Measurements from ENCODE around the gene SLC25A10.
A peak's percentile ranks its signal among the peaks of the same experiment; 100 is the strongest.

The SLC25A10 gene

DNA sequence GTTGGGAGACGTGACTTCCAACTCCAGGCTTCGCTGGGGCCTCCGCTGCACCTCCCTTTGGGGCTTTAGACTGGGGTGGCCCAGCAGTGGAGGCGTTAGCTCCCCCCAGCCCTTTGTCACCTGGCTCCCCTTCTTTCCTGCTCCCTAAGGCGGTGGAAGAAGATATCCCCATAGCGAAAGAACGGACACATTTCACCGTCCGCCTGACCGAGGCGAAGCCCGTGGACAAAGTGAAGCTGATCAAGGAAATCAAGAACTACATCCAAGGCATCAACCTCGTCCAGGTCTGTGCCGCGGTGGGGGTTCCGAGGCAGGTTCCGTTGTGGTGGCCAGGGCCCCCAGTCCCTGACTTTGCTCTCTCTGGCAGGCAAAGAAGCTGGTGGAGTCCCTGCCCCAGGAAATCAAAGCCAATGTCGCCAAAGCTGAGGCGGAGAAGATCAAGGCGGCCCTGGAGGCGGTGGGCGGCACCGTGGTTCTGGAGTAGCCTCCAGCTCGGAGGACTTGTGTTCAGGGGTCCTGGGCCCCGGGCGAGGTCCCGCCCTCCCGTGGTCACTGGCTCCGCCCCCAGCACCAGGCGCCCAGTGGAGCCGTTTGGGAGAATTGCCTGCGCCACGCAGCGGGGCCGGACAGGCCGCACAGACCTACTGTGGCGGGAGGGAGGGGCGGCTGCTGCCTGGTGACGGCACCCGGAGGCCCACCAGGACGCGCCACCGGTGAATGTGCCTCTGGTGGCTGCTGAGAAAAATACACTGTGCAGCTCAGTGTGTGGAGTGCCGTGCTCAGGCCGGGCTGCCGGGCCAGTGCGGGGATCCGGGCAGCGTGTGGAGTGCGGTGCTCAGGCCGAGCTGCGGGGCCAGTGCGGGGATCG, 5.1 kb upstream of the SLC25A10 start:
- DNase-seq = no peak

DNA sequence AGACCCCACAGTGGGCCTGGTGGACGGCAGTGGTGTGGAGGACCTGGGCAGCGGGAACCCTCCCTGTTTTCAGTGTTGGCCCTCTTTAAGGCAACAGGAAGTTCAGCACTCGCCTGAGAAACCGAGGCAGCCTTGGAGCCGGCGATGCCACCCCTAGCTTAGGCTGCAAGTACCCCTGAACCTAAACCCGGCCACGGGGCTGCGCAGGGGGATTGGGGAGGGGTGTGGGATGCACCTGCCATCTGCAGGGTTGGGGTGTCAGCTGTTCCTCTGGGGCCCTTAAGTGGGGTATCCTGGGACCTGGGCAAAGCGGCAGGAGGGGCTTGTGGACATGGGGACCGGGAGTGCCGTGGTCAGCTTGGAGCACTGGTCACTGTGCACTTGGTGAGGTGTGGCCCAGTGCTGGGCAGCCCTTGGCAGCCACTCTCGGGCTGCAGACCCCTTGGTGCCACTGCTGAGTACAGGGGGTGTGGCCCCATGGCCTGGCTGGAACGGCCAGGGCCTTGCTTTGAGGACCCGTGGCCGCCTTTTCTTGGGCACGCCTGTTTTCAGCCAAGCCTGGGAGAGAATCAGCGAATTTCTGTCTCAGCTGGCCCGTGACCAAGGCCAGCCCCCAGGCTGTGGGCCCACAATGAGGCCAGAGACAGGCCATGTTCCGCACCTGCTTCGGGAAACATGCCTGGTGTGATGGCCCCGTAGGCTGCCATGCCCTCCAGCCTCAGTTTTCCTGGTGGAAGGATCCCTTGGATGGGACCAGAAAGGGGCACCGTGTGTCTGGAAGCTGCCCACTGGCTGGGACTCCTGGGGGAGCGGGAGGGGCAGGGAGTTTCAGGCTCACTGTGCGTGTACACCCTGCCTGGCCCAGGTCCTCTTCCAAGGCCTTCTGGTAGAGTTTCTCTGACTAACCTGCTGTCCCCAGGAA, 4.1 kb upstream of the SLC25A10 start:
- no peak for DNase-seq

DNA sequence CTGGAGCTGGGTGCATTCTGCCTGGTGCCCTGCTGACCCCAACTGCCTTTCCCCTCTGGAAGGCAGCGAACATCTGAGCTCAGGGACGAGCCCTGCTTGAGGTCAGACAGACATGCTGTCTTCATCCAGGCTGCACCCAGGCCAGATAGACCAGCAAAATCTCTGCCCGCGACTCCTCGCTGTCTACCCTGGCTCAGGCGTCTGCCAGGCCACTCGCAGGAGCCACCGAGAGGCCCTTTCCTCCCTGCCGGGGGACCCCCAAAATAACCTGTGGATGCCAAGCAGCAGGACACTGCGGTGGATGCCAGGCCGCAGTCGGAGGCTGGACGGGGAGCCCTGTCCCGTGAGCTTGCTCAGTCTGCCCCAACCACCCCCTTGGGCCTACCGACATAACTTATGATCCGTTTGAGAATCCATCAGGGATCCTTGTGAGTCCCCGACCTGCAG, 3.3 kb upstream of the SLC25A10 start:
- DNase-seq = no peak

DNA sequence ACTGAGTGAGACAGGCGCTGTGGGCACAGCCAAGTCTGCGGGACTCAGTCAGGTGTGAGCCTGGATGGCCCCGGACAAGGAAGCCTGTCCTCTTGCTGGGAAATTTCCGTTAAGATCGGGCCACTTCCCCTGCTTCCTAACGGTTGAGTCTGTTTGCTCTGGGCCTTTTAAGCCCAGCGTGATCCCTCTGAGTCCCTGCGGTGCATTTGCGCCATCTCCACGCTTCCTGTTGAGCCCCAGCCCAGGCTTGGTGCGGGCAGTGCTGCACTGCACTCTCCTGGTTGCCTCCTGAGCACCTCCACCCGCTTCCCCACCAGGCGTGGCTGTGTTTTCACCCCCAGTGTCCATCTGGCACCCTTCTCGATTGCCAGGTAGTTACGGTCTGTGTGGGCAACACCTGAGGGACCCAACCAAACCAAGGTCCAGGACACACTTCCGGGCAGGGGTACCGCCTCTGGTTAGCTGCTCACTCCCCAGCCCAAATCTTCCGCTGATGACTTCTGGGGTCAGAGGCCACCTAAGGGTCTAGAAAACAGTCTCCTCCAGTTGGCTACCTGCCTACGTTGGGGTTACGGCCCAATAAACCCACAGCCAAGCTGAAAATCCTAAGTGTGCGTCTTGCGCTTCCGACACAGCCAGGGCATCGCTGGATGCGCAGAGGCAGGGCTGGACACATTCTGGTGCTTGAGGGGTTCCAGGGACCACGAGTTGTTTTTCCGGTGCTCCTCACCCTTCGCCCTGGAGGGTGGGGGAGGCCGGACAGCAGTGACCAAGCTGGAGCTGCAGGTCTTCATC, 1.4 kb upstream of the SLC25A10 start:
- DNase-seq = no peak

DNA sequence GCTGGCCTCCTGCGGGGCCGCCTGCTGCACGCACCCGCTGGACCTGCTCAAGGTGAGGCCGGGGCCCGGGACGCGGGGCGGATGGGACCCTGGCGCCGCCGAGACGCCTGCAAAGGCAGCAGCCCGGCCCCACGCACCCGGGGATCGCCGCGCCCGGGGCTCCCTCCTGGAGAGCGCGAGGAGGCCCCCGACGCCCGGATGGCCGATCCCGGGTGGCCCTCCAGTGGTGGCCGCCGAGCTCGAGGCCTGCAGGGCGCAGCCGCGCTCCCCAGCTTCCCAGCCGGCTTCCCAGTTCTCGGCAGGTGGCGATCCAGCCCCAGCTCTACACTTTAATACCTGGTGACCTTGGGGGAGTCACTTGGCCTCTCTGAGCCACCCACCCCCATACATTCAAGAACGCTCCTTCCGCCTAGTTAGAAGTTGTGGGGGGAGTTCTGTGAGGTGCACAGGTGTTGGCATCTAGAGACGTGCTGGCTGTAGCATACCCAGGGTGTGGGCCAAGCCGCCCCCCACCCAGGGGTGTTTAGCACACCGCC, 452 bp downstream of the SLC25A10 start:
- no peak for DNase-seq

DNA sequence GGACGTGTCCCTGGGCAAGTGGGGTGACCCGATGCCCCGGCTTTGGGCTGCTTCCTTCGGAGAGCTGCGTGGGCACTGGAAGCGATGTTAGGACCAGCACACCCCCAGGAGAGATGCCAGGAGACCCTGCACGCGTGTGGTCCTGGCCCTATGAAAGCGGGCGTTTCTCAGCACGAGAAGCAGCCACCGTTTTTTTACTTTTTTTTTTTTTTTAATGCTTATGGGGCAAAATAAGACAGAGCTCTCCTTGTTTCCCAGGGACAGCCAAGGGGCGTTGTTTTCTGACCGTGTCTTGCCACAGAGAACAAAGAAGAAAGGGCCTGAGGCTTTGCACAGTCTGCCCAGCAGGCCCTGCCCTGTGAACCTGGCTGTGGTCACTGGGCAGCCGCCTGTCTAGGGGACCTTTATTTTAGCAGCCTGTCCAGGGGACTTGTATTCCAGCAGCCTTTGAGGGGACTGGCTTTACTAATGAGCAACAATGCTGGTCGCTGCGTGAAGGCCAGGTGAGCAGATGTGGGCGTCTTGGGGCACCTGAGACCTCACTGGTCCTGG, 996 bp downstream of the SLC25A10 start:
- no peak for DNase-seq

DNA sequence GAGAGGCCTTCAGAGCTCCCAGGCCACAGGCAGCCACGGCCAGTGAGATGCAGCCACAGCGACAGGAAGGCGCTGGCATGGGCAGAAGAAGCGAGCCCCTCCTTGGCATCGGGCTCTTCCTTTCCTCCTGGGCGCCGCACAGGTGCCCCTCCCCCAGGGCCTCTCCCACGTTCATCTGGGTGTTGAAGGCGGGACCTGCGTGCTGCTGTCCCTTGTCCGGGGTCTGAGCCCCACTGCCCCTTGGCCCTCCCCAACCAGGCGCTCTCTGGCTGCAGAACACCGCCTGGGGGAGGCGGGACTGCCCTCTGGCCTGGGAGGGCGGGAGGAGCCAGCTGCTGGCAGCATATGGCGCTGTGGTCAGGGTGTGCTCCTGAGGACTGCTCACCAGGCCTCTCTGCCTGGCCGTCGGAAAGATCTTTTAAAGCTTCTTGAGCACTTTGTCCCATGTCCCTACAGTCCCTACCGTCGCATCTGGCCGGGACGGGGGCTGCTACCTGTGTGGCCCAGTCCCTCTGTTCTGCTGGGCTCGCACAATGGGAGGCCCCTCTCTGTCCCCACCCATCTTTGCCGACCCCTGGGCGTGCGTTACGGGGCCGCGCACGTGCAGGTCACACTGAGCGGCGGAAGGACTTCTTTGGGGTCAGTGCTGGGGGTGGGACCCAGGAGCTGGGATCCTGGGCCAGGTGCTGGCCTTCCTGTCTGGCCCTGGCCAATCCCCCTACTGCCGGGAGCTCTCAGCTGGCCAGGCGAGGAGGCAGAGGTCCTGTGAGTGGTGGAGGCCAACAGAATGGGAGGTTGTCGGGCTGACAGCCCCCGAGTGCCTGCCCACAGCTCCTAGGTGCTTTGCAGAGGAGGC, 1.7 kb downstream of the SLC25A10 start:
- no peak for DNase-seq

DNA sequence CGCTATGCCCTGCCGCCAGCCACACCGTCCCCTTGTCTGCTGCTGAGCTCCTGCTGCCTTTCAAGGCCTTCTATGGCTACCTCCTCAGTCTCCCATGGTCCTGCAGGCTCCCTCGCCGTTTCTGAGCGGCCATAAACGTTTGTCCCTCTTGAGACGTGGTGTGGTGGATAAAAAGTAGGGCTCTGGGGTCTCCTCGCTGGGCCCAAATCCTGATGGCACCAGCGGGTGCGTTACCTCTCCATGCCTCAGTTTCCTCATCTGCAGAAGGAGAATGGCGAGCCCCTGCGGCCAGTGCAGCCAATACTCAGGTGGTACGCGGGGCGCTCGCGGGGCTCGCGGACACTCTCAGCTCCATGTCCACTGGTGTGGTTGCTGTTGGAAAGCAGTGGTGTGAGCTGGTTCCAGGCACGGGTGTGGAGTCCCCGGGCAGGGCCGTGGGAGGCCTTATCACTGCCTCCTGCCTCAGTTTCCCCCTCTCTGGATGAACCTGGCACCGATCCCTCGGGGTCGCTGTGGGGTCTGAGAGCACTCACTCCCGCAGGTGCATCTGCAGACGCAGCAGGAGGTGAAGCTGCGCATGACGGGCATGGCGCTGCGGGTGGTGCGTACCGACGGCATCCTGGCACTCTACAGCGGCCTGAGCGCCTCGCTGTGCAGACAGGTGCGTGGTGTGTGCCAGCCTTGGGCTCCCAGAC, 2.5 kb downstream of the SLC25A10 start:
- DNase-seq = no peak

DNA sequence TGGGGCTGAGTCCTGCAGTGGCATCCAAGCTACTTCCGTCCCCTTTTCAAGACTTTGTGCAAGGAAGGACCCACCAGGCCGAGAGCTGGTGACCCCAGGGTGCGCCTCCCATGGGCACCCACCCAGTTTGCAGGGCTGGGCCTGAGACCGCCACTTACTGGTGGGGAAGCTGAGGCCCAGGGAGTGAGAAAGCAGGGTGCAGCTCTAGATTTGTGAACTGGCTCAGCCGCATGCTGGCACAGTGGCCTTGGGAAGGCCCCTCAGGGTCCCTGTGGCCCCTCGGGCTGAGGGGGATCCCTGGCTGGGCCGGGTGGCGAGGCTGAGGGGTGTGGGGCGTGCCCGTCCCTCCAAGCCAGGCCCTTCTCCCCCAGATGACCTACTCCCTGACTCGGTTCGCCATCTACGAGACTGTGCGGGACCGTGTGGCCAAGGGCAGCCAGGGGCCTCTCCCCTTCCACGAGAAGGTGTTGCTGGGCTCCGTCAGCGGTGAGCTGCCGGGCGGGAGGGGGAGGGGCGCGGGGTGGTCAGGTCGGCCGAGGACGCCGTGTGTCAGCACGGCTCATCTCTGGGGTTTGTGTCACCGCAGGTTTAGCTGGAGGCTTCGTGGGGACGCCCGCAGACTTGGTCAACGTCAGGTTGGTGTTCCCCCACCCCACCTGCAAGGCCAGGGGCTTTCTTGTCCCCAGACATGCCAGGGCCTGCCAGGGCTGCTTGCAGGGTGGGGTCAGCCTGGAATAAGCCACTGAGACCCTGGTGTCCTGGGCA, 3.2 kb downstream of the SLC25A10 start:
- no peak for DNase-seq

DNA sequence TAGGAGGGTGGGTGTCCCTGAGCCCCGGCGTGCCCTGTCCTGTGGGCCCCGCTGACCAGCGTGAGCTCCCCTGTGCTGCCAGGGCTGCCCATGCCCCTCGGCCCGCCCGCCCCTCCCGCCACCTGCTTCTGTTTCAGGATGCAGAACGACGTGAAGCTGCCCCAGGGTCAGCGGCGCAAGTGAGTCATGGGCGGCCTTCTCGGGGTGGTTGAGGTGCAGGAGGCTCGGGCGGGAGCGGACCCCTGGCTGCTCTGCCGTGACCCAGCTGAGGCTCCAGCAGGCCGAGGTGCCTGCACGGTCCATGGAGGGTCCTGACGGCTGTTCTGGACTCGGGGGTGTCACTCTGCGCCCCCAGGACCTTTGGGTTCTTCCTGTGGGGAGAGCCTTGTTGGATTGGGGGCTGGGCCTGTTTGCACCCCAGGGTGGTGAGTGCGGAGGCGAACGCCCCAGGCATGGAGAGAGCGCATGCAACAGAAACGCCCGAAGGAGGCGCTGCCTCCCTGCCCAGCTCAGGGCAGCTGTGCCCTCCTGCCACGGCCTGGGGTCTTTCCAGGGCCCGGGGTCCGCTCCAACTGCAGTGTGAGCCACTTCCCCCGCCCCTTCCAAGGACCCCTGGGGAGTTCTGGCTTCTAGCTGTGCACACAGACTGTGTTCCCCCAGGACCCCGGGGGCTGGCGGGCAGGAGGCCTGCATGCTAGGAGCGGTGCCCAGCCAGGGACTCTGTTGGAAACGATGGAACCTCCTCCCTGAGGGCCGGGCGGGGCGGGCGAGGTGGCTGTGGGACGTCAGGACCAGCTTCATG, 4.0 kb downstream of the SLC25A10 start:
- DNase-seq = no peak

DNA sequence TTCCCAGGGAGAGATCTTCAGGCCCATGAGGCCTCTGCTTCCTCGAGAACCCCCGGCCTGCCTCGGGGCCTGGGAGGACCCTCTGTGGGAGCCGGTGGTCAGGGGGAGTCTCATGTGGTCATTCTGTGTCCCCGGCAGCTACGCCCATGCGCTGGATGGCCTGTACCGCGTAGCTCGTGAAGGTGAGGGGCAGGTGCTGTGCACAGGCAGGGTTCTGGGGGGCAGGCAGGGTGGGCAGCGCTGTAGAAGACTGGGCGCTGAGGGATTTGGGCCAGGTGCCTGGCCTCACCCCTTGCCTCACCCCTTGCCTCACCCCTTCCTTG, 4.6 kb downstream of the SLC25A10 start:
- no peak for DNase-seq

DNA sequence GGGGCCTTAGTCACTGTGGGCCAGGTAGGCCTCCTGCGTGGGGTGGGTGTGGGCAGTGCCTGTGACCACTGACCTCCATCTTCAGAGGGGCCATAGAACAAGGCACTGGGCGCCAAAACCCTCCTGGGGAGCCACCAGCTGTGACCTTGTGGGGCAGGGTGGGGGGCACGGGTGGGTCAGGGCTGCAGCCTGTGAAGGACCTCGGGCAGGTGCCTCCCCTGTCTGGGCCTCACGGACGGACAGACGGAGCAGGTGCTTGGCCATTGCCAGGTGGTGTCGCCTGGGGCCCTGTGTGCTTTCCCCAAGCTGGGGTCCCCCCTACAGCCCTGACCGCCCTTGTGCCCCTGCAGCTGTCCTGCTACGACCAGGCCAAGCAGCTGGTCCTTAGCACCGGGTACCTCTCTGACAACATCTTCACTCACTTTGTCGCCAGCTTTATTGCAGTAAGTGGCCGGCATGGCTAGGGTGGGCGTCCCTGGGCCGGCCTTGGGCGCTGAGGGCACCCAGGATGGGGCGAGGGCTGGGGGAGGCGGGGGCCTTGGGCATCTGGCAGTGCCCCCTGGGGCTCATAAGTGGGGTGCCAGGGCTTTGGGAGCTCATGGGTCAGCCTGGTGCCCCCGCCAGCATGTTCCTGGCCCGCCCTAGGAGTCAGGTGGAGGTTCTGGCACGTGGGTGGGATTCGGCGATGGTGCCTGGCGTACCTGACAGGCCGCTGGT, 5.1 kb downstream of the SLC25A10 start:
- DNase-seq = no peak

DNA sequence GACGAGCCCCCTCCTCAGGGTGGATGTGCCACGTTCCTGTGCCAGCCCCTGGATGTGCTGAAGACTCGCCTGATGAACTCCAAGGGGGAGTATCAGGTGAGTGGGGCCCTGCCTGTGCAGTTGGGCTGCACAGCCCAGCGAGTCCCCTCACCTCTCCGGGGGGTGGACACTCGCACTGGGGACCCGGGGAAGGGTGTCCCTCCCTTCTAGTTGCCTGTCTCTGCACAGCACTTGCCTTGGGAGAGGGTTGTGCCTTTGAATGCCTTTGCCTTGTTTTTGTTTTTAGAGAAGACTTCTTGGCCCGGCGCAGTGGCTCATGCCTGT, 5.6 kb downstream of the SLC25A10 start:
- DNase-seq = no peak

DNA sequence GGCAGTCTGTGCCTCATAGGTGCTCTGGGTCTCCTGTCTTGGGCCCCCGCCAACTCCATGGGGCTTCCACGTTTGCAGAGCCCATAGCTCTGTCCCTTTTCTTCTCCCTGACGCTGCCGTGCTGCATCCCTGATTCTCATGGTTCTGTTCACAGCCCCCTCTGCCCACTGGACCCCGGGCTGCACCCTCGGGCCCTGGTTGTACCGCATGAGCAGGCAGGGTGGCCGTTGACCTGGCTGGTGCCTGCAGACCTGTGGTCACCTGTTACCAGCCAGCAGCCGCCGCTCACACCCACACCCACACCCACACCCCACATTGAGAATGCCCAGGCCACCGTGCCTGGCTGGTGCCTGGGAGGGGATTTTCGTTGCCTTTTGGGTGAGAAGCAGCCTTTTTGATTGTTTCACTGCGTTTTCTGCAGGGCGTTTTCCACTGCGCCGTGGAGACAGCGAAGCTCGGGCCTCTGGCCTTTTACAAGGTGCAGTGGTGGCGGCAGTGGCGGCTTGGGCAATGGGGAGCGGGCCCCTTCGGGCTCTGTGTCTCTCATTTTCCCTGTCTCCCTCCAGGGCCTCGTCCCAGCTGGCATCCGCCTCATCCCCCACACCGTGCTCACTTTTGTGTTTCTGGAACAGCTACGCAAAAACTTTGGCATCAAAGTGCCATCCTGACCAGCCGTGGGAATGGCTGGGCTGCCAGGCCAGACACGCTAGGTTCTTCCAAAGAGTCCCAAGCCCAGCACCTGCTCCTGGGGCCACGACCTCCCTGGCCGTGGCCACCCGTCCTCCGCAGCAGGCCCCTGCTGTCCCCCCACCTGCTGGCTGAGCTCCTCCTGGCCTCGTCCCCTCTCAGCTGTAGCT, 7.6 kb downstream of the SLC25A10 start:
- DNase-seq = no peak

DNA sequence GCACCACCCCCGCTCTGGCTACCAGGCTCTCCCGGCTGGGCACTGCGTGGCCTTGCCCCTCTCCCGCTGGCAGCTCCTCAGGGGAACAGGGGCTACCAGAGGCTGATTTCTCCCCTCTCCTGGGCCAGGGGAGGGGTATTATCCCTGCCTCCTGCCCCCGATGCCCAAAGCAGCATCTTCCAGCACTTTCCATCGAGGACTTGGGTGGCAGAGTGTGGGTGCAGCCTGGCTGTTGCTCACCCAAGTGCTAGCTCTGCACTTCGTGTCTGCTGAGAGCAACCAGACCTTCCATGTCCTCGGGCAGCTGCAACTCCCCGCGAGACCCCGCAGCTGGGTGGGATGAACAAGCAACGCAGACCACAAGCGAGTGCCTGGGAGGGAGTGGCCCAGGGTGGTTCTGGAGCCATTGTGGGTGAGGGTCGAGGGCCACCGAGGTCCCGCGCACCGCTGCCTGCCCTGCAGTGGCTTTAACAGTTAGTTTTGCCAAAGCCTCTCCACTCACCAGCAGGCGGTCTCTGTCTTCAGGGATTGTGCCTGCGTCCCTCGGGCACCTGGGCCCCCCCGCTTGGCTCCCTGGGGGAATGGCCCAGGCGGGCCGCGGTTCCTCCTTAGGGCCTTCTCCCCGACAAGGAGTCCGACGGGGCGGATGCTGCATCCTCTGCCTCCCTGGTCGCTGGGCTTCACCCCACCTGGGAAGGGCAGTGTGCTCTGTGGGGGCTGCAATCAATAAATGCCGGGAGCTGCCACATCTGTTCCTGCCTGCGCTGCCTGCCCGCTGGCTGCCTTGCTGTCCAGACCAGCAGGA, 8.4 kb downstream of the SLC25A10 start:
- no peak for DNase-seq

DNA sequence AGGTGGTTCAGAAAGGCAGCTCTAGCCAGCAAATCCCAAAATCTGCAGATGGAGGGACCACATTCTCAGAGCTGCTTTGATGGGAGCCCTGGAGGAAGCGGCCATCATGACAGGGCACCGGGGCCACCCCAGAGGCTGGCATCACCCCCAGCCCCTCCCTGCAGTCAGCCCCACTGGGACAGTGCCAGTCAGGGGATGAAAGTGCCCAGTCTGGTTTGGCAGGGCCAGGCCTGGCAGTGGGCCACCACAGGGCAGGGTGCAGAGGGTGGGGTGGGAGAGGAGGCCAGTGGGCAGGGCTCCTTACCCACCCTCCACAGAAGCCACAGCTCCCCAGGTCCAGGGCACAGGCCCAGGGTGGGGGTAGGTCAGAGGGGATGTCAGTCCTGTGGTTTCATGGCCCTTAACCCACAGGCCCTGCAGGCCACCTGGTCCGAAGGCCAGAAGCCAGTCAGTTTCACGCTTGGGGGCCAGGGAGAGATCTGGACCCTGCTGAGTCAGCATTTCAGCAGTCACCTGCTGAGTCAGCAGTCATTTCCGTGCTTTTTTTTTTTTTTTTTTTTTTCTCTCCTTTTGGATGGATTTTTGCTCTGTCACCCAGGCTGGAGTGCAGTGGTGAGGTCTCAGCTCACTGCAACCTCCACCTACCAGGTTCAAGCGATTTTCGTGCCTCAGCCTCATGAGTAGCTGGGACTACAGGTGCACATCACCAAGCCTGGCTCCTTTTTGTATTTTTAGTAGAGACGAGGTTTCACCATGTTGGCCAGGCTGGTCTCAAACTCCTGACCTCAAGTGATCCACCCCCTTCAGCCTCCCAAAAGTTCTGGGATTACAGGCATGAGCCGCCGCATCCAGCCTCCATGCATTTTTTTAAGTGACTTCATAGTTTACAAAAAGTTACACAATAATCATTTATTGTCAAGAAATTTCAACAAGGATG, 10.4 kb downstream of the SLC25A10 start:
- peak; percentile 20 for DNase-seq
